Stimulated activated naive CD8-positive, alpha-beta T cell treated with anti-CD3 and anti-CD28 coated beads, Interleukin-15, Interleukin-2, amounts not matched to agents 100 U/mL and 50 U/mL, for 24 hours (primary cell): Measurements from ENCODE around the gene THRA.

Source experiments
- ATAC-seq: fragments of 150-1000 bp; cut with Tn5 transposase; one replicate; pipeline ENCODE4 v1.10.0; 2021
- DNase-seq: peaks from one replicate; pipeline ENCODE4 v3.0.0; 2021

The THRA gene

DNA sequence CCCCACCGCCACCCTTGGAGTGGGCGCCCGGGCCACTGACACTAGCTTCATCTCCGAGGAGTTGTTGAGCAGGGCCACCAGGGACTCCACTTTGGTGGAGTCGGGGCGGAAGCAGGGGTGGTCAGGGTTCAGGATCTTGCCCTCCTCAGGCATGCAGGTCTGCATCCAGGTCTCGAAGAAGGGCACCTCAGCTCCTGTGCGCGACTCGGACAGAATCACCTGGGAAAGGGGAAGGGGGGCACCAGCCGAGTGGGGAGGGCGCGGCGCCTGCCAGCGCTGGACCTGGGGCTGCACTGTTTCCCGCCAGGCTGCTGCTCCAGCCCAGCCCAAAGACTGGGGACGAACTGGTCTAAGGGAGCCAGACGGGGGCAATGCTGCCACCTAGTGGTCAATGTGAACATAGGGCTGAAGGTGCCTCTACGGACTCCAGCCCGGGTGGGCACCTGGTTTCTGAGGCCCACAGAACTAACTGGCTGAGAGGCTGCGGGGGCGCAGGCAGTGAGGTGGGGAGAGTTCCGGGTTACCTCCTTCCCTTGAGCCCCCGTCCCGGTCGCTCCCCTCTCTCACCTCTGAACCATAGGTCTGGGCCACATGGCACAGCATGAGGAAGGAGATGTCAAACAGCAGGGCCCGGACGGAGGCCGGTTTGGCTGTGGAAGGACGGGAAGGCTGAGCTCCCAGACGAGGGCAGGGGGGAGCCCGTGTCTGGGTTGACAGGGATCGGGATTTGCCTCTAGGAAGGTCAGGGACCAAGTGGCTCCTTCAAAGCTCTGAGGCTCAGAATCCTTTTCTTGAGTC, 35.8 kb upstream of the THRA start:
- peak; percentile 88 for ATAC-seq
- DNase-seq = peak; percentile 79

DNA sequence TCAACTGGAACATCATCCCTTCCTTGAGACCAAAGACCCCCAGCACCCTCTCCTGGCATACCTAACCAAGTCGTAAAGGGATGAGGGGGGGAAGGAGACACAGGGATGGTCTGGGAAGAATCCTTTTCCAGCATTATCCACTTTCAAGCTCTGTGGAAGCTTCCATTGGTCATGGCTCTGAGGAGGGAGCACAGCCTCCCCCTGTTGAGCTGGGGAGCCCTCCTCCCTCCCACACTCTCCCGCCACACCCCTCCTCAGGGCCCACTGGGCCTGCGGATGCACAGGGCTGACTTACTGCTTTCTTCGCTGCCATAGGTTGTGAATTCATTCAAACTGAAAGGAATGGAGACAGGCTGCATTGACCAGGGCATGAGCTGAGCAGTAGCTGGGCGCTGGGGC, 35.2 kb upstream of the THRA start:
- no peak for DNase-seq

DNA sequence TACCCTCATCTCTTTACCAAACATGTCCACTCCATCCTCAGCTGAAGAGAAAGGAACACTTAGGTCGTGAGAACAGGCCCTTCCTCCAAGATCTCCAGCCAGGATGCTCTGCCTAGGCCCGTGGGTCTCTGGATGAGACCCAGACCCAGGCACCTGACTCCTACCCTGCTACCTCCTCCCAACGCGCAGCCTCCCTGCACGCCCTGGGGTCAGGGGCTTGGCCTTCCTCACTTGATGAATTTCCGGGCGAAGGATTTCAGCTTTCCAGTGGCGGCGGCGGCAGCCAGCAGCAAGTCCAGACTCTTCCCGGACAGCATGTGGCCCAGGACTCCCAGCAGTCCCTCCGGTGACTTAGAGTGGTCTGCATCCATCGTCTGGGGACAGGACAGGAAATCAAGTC, 34.2 kb upstream of the THRA start:
- no peak for DNase-seq
- no peak for ATAC-seq

More for the DNA sequence above, 35.2 kb upstream of the THRA start:
- ATAC-seq = no peak

GRCh38 chr17:40031706-40032105, 31.1 kb upstream of the THRA start:
- ATAC-seq (no peak), DNase-seq (no peak)

DNA sequence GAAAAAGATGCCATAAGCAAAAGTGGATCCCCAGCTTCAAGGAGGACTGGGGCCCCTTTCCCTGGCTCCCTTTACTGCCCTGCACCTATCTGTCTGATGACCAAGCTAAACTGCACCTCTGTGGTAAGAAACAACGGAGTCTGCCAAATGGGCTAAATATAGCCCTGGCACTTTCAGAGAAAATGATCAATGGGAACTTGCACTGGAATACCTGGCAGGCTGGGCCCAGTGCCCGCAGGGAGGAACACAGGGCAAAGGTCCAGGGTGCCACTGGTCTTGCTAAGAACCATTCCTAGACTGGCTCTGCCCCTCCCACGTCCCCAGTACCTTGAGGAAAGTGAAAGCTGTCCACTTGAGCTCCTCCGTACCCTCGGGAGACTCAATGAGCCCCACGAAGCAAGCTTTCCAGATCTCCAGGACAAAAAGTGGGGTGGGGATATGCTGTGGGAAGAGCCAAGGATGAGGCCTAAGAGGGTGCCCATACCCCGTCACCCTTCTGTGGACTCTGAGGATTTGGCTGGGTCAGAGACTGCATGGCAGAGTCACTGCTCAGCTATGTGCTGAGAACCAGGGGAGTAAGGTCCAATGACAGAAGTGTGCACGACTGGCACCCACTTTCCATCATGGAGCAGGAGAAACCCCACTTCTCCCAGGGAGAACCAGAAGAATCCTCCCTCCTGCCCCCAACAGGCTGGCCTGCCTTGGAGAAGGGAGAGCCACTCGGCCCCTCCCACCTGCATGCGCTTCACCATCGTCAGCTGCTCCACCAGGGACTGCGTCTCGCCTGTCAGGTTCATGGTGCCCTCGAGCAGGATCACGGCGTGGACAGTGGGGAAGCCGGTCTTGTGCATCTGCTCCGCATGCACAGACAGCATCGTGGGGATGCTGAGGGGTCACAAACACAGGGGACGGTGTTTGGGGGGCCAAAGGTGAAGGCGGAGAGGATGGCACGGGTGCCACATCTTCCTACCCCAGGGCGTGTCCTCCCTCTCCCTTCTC, 30.1 kb upstream of the THRA start:
- DNase-seq (no peak), ATAC-seq (no peak)

- ATAC-seq = no peak
- DNase-seq = no peak
These were observed 29.4 kb upstream of the THRA start for GRCh38 chr17:40033339-40033738.

- no peak for ATAC-seq
These were observed 28.2 kb upstream of the THRA start for GRCh38 chr17:40034426-40035161.

DNA sequence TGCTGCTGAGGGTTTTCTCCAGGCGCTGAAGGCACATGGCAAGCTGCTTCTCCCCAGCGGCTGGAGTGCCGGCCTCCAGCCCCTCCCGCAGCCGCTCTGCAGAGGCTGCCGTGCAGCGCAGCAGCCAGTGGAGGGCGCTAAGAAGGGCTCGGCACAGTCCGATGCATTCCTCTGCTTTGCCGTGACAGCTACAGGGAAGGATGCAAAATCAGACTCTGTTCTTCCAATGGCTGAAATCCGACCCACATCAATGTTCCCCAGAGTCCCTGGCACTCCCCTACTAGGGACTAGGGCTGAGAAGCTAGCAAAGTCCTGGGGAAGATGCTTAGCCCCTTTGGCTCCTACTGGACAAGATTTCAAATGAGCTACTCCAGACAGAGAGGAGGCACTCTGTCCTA, 27.6 kb upstream of the THRA start:
- DNase-seq = no peak
- ATAC-seq = no peak

More at GRCh38 chr17:40034426-40035161, 28.2 kb upstream of the THRA start:
- no peak for DNase-seq

- ATAC-seq (no peak), DNase-seq (no peak)
These were observed 23.8 kb upstream of the THRA start for GRCh38 chr17:40038882-40039513.

- ATAC-seq (no peak), DNase-seq (no peak)
These were observed 21.6 kb upstream of the THRA start for GRCh38 chr17:40041196-40041595.

DNA sequence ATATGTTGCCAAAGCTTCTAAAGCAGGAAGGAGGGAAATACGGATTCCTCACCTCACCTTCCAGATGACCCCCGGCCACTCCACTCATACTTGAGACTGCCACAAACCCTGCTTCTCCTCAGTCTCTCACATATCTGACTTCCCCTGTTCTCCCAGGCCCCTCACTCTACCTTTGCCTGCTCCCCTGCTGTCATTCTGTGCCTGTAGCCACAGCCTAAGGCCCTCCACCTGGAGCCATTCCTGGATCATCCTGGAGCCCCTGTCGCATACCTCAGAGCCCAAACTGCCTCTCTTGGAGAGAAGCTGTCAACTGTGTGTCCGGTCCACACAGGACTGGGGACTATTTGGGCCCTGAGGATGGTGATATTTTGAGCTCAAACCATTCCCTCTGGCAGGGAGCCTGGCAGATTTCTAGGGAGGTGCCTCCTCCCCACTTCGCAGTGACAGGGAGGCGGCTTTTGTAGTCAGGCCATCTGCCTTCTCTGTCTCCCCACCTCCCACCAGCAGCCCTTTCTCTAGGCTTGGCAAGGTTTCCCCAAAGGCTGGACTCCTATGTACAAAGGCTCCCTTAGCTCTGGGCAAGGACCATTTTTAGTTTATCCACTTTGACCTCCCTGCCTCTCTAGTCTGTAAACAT, 6.3 kb upstream of the THRA start:
- DNase-seq (no peak), ATAC-seq (no peak)

- DNase-seq (no peak), ATAC-seq (no peak)
These were observed 4.5 kb upstream of the THRA start for GRCh38 chr17:40058186-40058784.

DNA sequence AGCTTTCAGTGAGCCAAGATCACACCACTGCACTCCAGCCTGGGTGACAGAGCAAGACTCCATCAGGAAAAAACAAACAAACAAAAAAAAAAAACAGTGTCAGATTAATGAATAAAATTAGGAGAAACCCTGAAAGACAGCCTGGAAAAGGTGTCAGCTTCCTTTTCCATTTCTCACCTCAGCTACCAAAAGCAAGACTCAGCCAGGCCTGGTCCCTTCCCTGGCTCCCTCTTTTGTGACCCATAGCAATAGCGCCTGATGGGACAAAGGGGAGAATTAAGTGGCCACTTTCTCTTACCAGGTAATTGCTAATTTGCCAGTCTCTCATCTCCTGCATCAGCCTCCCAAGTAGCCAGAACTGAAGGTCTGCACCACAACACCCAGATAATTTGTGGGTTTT, 3.9 kb upstream of the THRA start:
- DNase-seq (no peak), ATAC-seq (no peak)

DNA sequence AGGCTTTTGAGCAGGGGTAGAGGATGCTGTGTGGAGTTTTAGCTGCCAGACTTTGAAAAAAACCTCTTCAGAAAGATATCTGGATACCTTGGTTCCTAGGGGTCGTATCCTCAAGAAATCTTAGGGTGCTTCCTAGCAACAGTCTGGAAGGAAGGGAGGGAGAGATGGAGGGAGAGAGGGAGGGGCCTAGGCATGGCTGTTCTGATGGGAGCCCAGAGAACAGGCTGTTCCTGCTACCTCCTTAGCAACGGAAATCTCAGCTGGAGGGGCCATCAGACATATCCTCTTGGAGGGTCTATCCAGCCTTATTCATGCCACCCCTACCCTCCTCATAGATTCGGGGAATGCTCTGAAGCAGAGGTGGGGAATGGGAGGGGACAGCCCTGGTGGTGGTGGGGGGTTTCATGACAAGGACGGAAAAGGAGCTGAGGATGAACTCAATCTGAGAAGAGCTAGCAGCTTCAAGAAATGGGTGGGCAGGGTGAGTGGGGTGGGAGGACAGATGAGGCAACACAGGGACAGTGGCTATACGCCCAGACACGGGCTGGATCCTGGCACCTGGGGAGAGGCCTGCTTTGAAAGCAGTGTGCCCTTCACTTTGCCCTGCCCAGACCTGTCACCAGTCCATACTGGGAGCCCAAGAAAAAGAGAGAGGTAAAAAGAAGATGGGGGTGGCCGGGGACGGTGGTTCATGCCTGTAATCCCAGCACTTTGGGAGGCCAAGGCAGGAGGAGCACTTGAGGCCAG, 2.9 kb upstream of the THRA start:
- ATAC-seq (no peak), DNase-seq (no peak)

GRCh38 chr17:40060887-40061608, 1.7 kb upstream of the THRA start:
- ATAC-seq = no peak
- DNase-seq = no peak

DNA sequence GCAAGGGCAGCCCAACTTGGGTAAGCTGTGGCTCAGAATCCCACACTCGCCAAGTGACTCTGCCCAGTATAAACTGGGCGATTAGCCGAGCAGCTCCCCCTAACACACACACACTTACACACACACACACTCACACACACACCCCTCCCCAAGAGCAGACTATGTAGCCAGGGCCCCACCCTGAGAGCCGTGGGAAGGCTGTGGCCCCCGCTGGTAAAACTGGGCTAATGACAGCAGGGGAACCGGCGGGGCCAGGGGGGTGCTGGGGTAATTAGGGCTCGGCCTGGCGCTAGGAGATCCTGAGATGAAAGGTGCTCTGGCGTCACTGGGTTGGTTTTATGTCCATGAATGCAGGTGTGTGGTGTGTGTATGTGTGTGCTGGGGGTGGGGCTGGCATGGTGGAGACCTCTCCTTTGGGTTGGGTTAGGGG, 1.1 kb upstream of the THRA start:
- DNase-seq = no peak
- ATAC-seq = no peak

DNA sequence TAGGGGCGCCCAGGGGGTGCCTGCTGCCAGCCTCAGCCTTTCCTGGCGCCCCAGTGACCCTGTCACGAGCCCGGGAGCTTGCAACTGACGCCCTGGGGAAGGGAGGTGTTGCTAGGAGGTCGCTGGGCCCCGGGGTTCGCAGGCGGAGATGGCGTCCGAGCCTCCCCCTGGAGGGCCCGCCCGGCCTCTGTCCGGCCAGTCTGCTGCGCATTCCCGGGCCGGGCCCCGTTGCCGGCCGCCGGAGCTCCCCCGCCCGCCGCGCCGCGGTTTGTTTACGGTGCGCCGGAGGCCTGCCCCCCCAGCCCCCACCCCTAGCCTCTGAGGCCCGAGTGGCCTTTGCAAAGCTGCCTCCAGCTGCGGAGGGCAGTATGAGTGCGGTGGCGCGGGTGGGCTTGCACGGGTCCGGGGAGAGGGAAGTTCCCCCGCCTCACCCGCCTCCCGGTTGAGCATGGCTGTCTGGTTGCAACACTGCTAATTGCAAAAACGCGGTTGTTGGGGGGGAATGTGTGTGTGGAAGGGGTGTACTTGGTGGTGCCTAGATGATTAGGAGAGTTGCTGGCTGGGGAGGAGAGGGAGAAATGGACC, 514 bp downstream of the THRA start:
- ATAC-seq (peak; percentile 7), DNase-seq (peak; percentile 35)

- ATAC-seq = peak; percentile 24
- no peak for DNase-seq
These were observed 1.3 kb downstream of the THRA start for GRCh38 chr17:40063901-40064531.
